Stimulated activated naive B cell treated with anti-CD40 and anti-IgM and Interleukin-4, amounts not matched to agents 10 μg/mL and 1 μg/mL and 100 μg/mL, for 72 hours (primary cell): ENCODE results near the gene C10orf95.

Experiments used
- ATAC-seq, 2 donors: fragments of 150-1000 bp; cut with Tn5 transposase; replicated peaks; 2 replicates each; pipeline ENCODE4 v1.10.0; 2021; ENCODE audit warnings: moderate library complexity in 1 of 2
- DNase-seq: peaks from one replicate; pipeline ENCODE4 v3.0.0; 2021
- H3K27ac Mint-ChIP-seq: one replicate; pipeline ENCODE4 v1.8.0; 2022; ENCODE audit warnings: mild to moderate bottlenecking, mixed read lengths
- H3K27me3 Mint-ChIP-seq, 2 donors: one replicate each; pipeline ENCODE4 v1.8.0; 2022; ENCODE audit warnings: mixed read lengths in 2 of 2
- H3K36me3 Mint-ChIP-seq, 2 donors: one replicate each; pipeline ENCODE4 v1.8.0; 2022; ENCODE audit warnings: mixed read lengths in 2 of 2, mild to moderate bottlenecking in 1 of 2
- H3K4me1 Mint-ChIP-seq, 2 donors: one replicate each; pipeline ENCODE4 v1.8.0; 2022; ENCODE audit warnings: mixed read lengths in 2 of 2, mild to moderate bottlenecking in 1 of 2
- H3K4me3 Mint-ChIP-seq, 2 donors: one replicate each; pipeline ENCODE4 v1.8.0; 2022; ENCODE audit warnings: mild to moderate bottlenecking in 2 of 2, mixed read lengths in 2 of 2, moderate library complexity in 1 of 2
- H3K9me3 Mint-ChIP-seq, 2 donors: one replicate each; pipeline ENCODE4 v1.8.0; 2022; ENCODE audit warnings: mixed read lengths in 2 of 2, mild to moderate bottlenecking in 1 of 2

Gene C10orf95

DNA sequence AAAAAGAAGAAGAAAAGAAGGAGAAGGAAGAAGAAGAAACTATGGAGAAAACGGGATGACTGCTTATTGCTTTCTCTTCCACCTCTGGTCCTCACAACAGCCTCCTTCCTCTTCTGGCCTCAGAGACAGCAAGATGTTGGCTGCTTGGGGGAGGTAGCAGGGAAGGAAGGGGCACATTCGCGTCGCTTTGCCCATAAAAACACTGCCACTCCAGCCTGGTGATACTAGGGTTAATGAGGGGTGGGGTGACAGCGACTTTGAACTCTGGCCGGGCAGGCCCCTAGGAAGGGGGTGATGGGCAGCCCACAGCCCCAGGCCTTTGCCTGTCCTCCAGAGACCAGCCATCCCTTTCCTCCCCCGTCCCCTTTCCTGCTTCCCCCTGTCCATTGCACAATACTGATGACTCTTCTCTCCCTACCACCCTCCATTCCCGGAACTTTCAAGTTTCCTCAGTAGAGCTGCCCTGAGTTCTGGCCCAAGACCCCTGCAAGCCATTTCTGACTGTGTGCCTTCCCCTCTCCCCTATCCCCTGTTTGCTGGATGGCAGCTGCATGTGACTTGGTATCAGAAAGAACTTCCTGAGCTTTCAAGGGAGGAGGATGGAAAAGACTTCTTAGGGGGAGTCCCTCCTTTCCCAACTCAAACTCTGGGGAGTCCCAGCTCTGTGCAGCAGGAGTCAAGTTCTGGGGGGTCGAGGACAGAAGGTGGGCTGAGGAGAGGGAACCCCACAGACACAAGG, 16.8 kb downstream of the C10orf95 start:
- H3K9me3 Mint-ChIP-seq = no peaks in the 10 kb centered on the region
- peak overlapping the region; percentile 10 for H3K27ac Mint-ChIP-seq
- peaks cover 7% of the 10 kb centered on the region in 2 donors for H3K36me3 Mint-ChIP-seq
- peaks cover 30 to 47% of the 10 kb centered on the region in 2 donors for H3K4me1 Mint-ChIP-seq
- DNase-seq = no peak
- ATAC-seq = no peak
- peak overlapping the region; percentile 5 to 82 for H3K4me3 Mint-ChIP-seq
- no peaks in the 10 kb centered on the region for H3K27me3 Mint-ChIP-seq

DNA sequence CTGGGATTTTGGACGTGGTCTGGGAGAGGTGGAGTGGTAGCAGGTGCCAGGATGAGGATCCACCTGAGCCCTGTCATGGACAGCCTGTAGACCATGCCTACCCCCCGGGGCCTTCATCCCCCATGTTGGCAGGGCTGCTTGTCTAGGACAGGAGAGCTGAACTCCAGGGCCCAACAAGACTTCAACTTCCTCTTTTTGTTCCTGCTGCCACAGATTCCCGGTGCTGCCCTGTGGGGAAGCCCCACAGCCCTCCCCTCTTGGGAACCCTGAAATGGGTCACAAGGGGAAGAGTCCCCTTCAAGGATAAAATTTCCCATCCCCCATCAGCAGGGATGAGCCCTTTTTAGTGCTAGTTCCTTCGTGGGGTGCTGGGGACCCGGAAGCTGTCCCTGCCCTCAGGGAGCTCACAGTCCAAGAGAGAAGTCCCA, 17.7 kb downstream of the C10orf95 start:
- DNase-seq (no peak), ATAC-seq (no peak)
- H3K36me3 Mint-ChIP-seq = peaks cover 7% of the 10 kb centered on the region in 2 donors
- H3K9me3 Mint-ChIP-seq = no peaks in the 10 kb centered on the region
- H3K4me1 Mint-ChIP-seq = peaks cover 30 to 47% of the 10 kb centered on the region in 2 donors
- H3K27me3 Mint-ChIP-seq = no peaks in the 10 kb centered on the region
- peak overlapping the region; percentile 94 for H3K27ac Mint-ChIP-seq
- H3K4me3 Mint-ChIP-seq = peak overlapping the region; percentile 93 to 96

DNA sequence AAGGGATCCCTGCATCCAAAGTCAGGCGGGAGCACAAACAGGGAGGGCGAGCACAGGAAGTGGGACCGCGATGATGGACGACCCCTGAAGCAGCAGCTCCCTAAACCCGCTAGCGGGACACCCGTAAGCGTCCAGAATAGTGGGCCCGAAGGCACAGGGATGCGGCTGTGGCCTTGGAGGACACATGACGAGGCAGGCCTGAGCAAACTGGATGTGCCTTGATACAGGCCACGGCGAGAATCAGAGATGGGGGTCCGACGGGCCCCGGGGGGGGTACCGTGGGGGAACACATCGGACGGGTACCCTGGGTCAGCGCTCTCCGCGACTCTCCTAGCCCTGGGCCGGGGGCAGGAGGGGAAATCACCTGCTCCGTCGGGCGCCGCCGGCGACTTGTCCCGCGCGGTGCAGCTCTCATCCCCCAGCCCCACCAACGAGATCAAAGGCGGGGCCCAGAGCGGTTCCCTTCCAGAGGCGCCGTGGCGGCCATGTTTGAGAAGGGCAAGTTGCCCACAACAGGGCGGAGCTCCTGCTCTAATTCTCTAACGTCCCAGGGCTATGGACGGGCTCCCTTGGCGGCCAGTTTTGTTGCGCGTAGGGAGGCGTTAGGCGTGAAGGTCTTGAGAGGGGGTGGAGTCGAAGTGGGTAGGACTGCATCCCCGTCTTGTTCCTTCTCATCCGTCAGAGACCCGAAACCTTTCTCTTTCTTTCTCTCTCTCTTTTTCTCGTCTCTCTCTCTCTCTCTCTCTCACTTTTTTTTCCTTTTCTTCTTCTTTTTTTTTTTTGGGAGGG, 19.0 kb downstream of the C10orf95 start, which contains the start of gene CUEDC2:
Gene CUEDC2 (minus strand): TSS at position 413 of the 789 bp plus-strand sequence. CDS start 7,386 bp downstream, outside the sequence.
- Mint-ChIP-seq H3K9me3 (no peaks in the 10 kb centered on the region), H3K36me3 (peaks cover 10 to 12% of the 10 kb centered on the region in 2 donors), H3K27ac (peak within 1 kb of the TSS; percentile 94), H3K27me3 (no peaks in the 10 kb centered on the region), H3K4me1 (peaks cover 31 to 52% of the 10 kb centered on the region in 2 donors), H3K4me3 (peak within 1 kb of the TSS; percentile 93 to 96)
- DNase-seq (peak; percentile 96), ATAC-seq (peak; percentile 93 to 97)

- H3K36me3 Mint-ChIP-seq = peaks cover 14 to 17% of the 10 kb centered on the region in 2 donors
- ATAC-seq = no peak
- H3K27ac Mint-ChIP-seq = peak overlapping the region; percentile 94
- H3K9me3 Mint-ChIP-seq = no peaks in the 10 kb centered on the region
- H3K4me1 Mint-ChIP-seq = peaks cover 34 to 56% of the 10 kb centered on the region in 2 donors
- no peak for DNase-seq
- H3K4me3 Mint-ChIP-seq = peak overlapping the region; percentile 93 to 96
- H3K27me3 Mint-ChIP-seq = no peaks in the 10 kb centered on the region
These were observed 19.8 kb downstream of the C10orf95 start for GRCh38 chr10:102431452-102432124.

- no peak overlapping the region for H3K27ac Mint-ChIP-seq
- H3K27me3 Mint-ChIP-seq = no peaks in the 10 kb centered on the region
- H3K9me3 Mint-ChIP-seq = no peaks in the 10 kb centered on the region
- H3K36me3 Mint-ChIP-seq = peaks cover 27 to 32% of the 10 kb centered on the region in 2 donors
- H3K4me1 Mint-ChIP-seq = peaks cover 30 to 43% of the 10 kb centered on the region in 2 donors
- no peak for DNase-seq
- ATAC-seq = no peak
- H3K4me3 Mint-ChIP-seq = no peak overlapping the region
These were observed 21.9 kb downstream of the C10orf95 start for GRCh38 chr10:102429468-102429867.

- ATAC-seq (no peak), DNase-seq (no peak)
- Mint-ChIP-seq H3K4me3 (no peak overlapping the region), H3K4me1 (peaks cover 28 to 45% of the 10 kb centered on the region in 2 donors), H3K27me3 (no peaks in the 10 kb centered on the region), H3K9me3 (no peaks in the 10 kb centered on the region), H3K27ac (no peak overlapping the region), H3K36me3 (peaks cover 36 to 43% of the 10 kb centered on the region in 2 donors)
These were observed 24.5 kb downstream of the C10orf95 start for GRCh38 chr10:102426803-102427287.

DNA sequence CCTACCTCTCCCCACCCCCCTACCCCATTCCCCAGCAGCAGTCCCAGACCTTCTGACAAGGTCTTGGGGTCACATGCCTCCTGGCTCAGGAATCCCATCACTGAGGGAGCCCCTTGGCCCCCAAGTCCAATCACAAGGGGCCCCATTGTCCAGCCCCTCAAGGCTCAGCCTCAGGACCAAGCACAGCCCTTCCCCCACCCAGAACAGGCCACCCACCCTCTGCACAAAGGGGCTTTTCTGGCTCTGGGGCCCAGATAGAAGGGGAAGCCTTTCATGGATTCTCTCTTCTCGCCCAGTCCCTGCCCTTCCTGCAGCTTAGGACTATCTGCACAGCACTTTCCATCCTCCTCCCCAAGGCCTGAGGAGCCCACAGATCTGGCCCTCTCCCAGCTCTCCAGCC, 25.9 kb downstream of the C10orf95 start:
- Mint-ChIP-seq H3K36me3 (peaks cover 29 to 43% of the 10 kb centered on the region in 2 donors), H3K27me3 (no peaks in the 10 kb centered on the region), H3K9me3 (no peaks in the 10 kb centered on the region), H3K4me3 (no peak overlapping the region), H3K27ac (peak overlapping the region; percentile 21), H3K4me1 (peaks cover 23 to 42% of the 10 kb centered on the region in 2 donors)
- ATAC-seq (no peak), DNase-seq (no peak)

DNA sequence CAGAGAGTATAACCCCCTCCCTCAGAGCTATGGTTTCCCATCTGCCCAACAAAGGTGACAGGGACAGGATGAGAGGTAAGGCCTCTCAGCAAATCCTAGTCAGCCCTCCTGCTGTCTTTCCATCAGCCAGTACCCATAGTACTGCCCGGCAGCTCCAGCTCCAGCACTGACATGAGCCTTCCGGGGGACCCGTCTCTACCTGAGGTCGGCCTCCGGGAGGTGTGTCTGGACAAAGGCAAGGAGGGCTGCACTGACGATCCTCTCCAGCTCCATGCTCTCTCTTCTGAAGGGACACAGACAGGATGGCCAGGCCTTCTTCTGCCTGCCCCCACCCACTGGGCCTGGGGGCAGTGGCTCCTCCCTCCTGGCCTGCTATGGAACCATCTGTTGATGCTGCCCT, 26.4 kb downstream of the C10orf95 start:
- Mint-ChIP-seq H3K27me3 (no peaks in the 10 kb centered on the region), H3K4me1 (peaks cover 23 to 48% of the 10 kb centered on the region in 2 donors), H3K4me3 (no peak overlapping the region), H3K9me3 (no peaks in the 10 kb centered on the region), H3K36me3 (peaks cover 29 to 43% of the 10 kb centered on the region in 2 donors), H3K27ac (no peak overlapping the region)
- no peak for DNase-seq
- ATAC-seq = no peak

GRCh38 chr10:102424145-102424544, 27.2 kb downstream of the C10orf95 start:
- no peak for DNase-seq
- Mint-ChIP-seq H3K9me3 (no peaks in the 10 kb centered on the region), H3K27ac (no peak overlapping the region), H3K4me3 (no peak overlapping the region), H3K4me1 (peaks cover 29 to 55% of the 10 kb centered on the region in 2 donors), H3K27me3 (peaks cover 1 to 2% of the 10 kb centered on the region in 2 donors), H3K36me3 (peaks cover 29 to 43% of the 10 kb centered on the region in 2 donors)
- ATAC-seq = no peak

- ATAC-seq (no peak), DNase-seq (no peak)
- H3K27ac Mint-ChIP-seq = no peak overlapping the region
- peaks cover 6 to 7% of the 10 kb centered on the region in 2 donors for H3K27me3 Mint-ChIP-seq
- H3K9me3 Mint-ChIP-seq = no peaks in the 10 kb centered on the region
- H3K4me1 Mint-ChIP-seq = peaks cover 32 to 60% of the 10 kb centered on the region in 2 donors
- peaks cover 29 to 42% of the 10 kb centered on the region in 2 donors for H3K36me3 Mint-ChIP-seq
- peak overlapping the region; percentile 11 to 40 for H3K4me3 Mint-ChIP-seq
These were observed 27.9 kb downstream of the C10orf95 start for GRCh38 chr10:102423372-102423968.

DNA sequence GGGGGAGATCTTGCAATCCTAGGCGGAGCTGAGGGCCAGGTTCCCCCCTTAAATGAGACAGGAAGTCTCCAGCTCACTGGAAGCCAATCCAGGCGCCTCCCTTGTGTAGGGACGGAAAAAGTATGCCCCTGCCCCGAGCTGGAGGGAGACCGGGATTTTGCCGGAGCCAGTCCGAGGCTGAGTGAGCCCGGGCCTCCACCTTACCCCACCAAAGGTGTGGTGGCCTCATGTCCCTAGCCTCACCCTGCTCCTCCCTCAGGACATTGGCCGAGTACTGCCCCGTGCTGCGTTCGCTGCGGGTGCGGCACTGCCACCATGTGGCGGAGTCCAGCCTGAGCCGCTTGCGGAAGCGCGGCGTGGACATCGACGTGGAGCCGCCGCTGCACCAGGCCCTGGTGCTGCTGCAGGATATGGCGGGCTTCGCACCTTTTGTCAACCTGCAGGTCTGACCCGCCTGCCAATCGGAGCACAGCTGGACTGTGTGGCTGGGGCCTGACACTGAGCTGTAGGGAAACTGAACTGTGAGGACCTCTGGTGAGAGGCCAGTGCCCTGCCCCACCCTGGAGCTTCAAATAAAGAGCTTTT, 28.7 kb downstream of the C10orf95 start:
- peak; percentile 43 to 53 for ATAC-seq
- H3K36me3 Mint-ChIP-seq = peaks cover 29 to 38% of the 10 kb centered on the region in 2 donors

GRCh38 chr10:102421757-102422512, 29.4 kb downstream of the C10orf95 start:
- DNase-seq = no peak
- peaks cover 27 to 57% of the 10 kb centered on the region in 2 donors for H3K4me1 Mint-ChIP-seq

More for the DNA sequence above, 28.7 kb downstream of the C10orf95 start:
- Mint-ChIP-seq H3K27ac (peak overlapping the region; percentile 97), H3K27me3 (peaks cover 13 to 14% of the 10 kb centered on the region in 2 donors), H3K4me3 (peak overlapping the region; percentile 98 to 100), H3K9me3 (no peaks in the 10 kb centered on the region), H3K4me1 (peaks cover 34 to 58% of the 10 kb centered on the region in 2 donors)
- DNase-seq = peak; percentile 68

DNA sequence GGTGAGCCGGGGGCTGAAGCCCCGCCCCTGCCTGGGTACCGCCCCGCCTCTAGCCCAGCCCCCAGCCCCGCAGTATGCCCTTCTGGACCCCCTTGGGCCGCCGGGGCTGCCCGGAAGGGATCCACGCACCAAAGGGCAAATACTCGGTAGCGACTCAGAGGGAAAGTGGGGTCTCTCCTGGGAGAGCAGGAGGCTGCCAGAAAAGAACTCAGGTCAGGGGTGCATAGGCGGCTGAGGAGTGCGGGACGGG, 29.9 kb downstream of the C10orf95 start:
- peak overlapping the region; percentile 98 to 100 for H3K4me3 Mint-ChIP-seq
- no peak for DNase-seq
- H3K36me3 Mint-ChIP-seq = peaks cover 22 to 28% of the 10 kb centered on the region in 2 donors
- ATAC-seq = no peak
- H3K9me3 Mint-ChIP-seq = no peaks in the 10 kb centered on the region
- H3K27ac Mint-ChIP-seq = peak overlapping the region; percentile 97
- peaks cover 26 to 52% of the 10 kb centered on the region in 2 donors for H3K4me1 Mint-ChIP-seq
- H3K27me3 Mint-ChIP-seq = peaks cover 25 to 26% of the 10 kb centered on the region in 2 donors

More at GRCh38 chr10:102421757-102422512, 29.4 kb downstream of the C10orf95 start:
- peaks cover 20 to 21% of the 10 kb centered on the region in 2 donors for H3K27me3 Mint-ChIP-seq
- peak overlapping the region; percentile 97 for H3K27ac Mint-ChIP-seq
- no peaks in the 10 kb centered on the region for H3K9me3 Mint-ChIP-seq
- peak; percentile 17 to 20 for ATAC-seq
- H3K36me3 Mint-ChIP-seq = peaks cover 22 to 31% of the 10 kb centered on the region in 2 donors
- H3K4me3 Mint-ChIP-seq = peak overlapping the region; percentile 98 to 100
